ENCODE results near the gene ALX4. TPM values are rescaled to one million over a fixed set of nuclear protein-coding genes. Genes with fewer than 3 reads are reported as not detected.

ALX4 gene
- total and polyA plus RNA-seq, 9 of the 15 experiments (the other 6 are each of a cell fraction or from before 2014, with no cell fraction given) = 0.07 to 1.2 (median 0.33) TPM

DNA sequence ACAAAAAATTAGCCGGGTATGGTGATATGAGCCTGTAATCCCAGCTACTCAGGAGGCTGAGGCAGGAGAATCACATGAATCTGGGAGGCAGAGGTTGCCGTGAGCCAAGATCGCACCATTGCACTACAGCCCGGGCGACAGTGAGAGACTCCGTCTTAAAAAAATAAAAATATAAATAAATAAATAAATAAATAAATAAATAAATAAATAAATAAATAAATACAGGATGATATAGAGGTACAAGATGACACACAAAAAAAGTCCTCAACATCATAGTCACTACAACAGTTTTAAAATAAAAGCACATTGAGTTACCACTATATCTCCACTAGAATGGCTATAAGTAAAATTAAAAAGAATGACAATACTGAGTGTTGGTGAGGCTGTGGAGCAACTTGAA is 97.8 kb downstream of the ALX4 start:
- BruUV-seq (replicated peaks) = no TSS peak
- no peak for TF ChIP-seq HMG20A (CRISPR knock-in tag; conservative IDR thresholded peaks at IDR 0.05)
- no peak for TF ChIP-seq ZNF253 (CRISPR knock-in tag; conservative IDR thresholded peaks at IDR 0.05)
- TF ChIP-seq, protein P1, sequence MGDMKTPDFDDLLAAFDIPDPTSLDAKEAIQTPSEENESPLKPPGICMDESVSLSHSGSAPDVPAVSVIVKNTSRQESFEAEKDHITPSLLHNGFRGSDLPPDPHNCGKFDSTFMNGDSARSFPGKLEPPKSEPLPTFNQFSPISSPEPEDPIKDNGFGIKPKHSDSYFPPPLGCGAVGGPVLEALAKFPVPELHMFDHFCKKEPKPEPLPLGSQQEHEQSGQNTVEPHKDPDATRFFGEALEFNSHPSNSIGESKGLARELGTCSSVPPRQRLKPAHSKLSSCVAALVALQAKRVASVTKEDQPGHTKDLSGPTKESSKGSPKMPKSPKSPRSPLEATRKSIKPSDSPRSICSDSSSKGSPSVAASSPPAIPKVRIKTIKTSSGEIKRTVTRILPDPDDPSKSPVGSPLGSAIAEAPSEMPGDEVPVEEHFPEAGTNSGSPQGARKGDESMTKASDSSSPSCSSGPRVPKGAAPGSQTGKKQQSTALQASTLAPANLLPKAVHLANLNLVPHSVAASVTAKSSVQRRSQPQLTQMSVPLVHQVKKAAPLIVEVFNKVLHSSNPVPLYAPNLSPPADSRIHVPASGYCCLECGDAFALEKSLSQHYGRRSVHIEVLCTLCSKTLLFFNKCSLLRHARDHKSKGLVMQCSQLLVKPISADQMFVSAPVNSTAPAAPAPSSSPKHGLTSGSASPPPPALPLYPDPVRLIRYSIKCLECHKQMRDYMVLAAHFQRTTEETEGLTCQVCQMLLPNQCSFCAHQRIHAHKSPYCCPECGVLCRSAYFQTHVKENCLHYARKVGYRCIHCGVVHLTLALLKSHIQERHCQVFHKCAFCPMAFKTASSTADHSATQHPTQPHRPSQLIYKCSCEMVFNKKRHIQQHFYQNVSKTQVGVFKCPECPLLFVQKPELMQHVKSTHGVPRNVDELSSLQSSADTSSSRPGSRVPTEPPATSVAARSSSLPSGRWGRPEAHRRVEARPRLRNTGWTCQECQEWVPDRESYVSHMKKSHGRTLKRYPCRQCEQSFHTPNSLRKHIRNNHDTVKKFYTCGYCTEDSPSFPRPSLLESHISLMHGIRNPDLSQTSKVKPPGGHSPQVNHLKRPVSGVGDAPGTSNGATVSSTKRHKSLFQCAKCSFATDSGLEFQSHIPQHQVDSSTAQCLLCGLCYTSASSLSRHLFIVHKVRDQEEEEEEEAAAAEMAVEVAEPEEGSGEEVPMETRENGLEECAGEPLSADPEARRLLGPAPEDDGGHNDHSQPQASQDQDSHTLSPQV (IDR thresholded peaks at IDR 0.05) = no peak
- TF ChIP-seq, protein P2, sequence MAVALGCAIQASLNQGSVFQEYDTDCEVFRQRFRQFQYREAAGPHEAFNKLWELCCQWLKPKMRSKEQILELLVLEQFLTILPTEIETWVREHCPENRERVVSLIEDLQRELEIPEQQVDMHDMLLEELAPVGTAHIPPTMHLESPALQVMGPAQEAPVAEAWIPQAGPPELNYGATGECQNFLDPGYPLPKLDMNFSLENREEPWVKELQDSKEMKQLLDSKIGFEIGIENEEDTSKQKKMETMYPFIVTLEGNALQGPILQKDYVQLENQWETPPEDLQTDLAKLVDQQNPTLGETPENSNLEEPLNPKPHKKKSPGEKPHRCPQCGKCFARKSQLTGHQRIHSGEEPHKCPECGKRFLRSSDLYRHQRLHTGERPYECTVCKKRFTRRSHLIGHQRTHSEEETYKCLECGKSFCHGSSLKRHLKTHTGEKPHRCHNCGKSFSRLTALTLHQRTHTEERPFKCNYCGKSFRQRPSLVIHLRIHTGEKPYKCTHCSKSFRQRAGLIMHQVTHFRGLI (CRISPR knock-in tag; IDR thresholded peaks at IDR 0.05) = no peak
- TF ChIP-seq, protein P3, sequence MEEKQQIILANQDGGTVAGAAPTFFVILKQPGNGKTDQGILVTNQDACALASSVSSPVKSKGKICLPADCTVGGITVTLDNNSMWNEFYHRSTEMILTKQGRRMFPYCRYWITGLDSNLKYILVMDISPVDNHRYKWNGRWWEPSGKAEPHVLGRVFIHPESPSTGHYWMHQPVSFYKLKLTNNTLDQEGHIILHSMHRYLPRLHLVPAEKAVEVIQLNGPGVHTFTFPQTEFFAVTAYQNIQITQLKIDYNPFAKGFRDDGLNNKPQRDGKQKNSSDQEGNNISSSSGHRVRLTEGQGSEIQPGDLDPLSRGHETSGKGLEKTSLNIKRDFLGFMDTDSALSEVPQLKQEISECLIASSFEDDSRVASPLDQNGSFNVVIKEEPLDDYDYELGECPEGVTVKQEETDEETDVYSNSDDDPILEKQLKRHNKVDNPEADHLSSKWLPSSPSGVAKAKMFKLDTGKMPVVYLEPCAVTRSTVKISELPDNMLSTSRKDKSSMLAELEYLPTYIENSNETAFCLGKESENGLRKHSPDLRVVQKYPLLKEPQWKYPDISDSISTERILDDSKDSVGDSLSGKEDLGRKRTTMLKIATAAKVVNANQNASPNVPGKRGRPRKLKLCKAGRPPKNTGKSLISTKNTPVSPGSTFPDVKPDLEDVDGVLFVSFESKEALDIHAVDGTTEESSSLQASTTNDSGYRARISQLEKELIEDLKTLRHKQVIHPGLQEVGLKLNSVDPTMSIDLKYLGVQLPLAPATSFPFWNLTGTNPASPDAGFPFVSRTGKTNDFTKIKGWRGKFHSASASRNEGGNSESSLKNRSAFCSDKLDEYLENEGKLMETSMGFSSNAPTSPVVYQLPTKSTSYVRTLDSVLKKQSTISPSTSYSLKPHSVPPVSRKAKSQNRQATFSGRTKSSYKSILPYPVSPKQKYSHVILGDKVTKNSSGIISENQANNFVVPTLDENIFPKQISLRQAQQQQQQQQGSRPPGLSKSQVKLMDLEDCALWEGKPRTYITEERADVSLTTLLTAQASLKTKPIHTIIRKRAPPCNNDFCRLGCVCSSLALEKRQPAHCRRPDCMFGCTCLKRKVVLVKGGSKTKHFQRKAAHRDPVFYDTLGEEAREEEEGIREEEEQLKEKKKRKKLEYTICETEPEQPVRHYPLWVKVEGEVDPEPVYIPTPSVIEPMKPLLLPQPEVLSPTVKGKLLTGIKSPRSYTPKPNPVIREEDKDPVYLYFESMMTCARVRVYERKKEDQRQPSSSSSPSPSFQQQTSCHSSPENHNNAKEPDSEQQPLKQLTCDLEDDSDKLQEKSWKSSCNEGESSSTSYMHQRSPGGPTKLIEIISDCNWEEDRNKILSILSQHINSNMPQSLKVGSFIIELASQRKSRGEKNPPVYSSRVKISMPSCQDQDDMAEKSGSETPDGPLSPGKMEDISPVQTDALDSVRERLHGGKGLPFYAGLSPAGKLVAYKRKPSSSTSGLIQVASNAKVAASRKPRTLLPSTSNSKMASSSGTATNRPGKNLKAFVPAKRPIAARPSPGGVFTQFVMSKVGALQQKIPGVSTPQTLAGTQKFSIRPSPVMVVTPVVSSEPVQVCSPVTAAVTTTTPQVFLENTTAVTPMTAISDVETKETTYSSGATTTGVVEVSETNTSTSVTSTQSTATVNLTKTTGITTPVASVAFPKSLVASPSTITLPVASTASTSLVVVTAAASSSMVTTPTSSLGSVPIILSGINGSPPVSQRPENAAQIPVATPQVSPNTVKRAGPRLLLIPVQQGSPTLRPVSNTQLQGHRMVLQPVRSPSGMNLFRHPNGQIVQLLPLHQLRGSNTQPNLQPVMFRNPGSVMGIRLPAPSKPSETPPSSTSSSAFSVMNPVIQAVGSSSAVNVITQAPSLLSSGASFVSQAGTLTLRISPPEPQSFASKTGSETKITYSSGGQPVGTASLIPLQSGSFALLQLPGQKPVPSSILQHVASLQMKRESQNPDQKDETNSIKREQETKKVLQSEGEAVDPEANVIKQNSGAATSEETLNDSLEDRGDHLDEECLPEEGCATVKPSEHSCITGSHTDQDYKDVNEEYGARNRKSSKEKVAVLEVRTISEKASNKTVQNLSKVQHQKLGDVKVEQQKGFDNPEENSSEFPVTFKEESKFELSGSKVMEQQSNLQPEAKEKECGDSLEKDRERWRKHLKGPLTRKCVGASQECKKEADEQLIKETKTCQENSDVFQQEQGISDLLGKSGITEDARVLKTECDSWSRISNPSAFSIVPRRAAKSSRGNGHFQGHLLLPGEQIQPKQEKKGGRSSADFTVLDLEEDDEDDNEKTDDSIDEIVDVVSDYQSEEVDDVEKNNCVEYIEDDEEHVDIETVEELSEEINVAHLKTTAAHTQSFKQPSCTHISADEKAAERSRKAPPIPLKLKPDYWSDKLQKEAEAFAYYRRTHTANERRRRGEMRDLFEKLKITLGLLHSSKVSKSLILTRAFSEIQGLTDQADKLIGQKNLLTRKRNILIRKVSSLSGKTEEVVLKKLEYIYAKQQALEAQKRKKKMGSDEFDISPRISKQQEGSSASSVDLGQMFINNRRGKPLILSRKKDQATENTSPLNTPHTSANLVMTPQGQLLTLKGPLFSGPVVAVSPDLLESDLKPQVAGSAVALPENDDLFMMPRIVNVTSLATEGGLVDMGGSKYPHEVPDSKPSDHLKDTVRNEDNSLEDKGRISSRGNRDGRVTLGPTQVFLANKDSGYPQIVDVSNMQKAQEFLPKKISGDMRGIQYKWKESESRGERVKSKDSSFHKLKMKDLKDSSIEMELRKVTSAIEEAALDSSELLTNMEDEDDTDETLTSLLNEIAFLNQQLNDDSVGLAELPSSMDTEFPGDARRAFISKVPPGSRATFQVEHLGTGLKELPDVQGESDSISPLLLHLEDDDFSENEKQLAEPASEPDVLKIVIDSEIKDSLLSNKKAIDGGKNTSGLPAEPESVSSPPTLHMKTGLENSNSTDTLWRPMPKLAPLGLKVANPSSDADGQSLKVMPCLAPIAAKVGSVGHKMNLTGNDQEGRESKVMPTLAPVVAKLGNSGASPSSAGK (IDR thresholded peaks at IDR 0.05) = no peak

More for the DNA sequence above, 97.8 kb downstream of the ALX4 start:
- Histone ChIP-seq H4K20me1 (replicated peaks; ENCODE audit: control insufficient read depth, insufficient read depth, low read length) (no peaks in the 10 kb centered on the region), H2AFZ (ENCODE audit: low read depth, low read length) (no peak overlapping the region), H3K9ac (ENCODE audit: insufficient read depth in 1 of 2, low read depth in 2 of 2, low read length in 2 of 2) (no peak overlapping the region), H3K27me3 (ENCODE audit: control insufficient read depth in 2 of 2, insufficient read depth in 2 of 2, low read length in 2 of 2) (no peaks in the 10 kb centered on the region), H3K4me3 (no peak overlapping the region), H3K79me2 (ENCODE audit: control insufficient read depth, insufficient read depth, low read length) (no peaks in the 10 kb centered on the region), H3K36me3 (ENCODE audit: control insufficient read depth, insufficient read depth, low read length) (peaks cover 10% of the 10 kb centered on the region; the same call in 2 of the 3 replicates), H3K4me1 (replicated peaks in 1 of 2; ENCODE audit: control insufficient read depth in 2 of 2, insufficient read depth in 2 of 2, low read length in 2 of 2) (no peaks in the 10 kb centered on the region; a peak in 2 of 5 replicates), H3K4me2 (ENCODE audit: insufficient read depth, low read length) (no peak overlapping the region), H3K9me3 (replicated peaks; ENCODE audit: control insufficient read depth, insufficient read depth, low read depth, low read length) (no peaks in the 10 kb centered on the region), H3K9me1 (ENCODE audit: control insufficient read depth, insufficient read depth, low read length) (no peaks in the 10 kb centered on the region), H3K27ac (ENCODE audit: extremely low read depth, low read depth, low read length) (no peak overlapping the region)
- CTCF ChIA-PET (ENCODE audit: low intra/inter-chr PET ratio) = no interaction called here
- in situ Hi-C loops (cut with MboI) (no loop called here), intact Hi-C loops (cut with micrococcal nuclease) (no loop called here)
- DNase-seq (ENCODE audit: extremely low read depth in 1 of 4, low spot score in 3 of 4) (no peak), FAIRE-seq (no peak), ATAC-seq (no peak)
- POLR2A ChIA-PET = interaction anchor here (1.1 kb wide), 1 partner anchor 9 kb away, joined by 3 read pairs; no protein-coding TSS in a partner anchor
- WGBS (ENCODE audit: insufficient coverage, low coverage, missing lambda C conversion rate) = 96% methylated on average over 6 of the region's 6 CpGs
